Measurements from ENCODE around the gene GULP1. TPM values are rescaled to one million over a fixed set of nuclear protein-coding genes. Genes with fewer than 3 reads are reported as not detected.

Gene GULP1
- total RNA-seq, 3 donors from 2014 or later = 9.0 to 35.7 (median 15.1) TPM

- TF ChIP-seq CTCF (IDR thresholded peaks at IDR 0.05) = no peak
- ATAC-seq (no peak), DNase-seq (no peak)
- Histone ChIP-seq H3K4me3 (no peak overlapping the region), H3K36me3 (ENCODE audit: low read depth) (no peaks in the 10 kb centered on the region), H3K4me1 (ENCODE audit: low read depth) (no peaks in the 10 kb centered on the region), H3K9me3 (no peaks in the 10 kb centered on the region)
- intact Hi-C loops (cut with DNase I, micrococcal nuclease) = no loop called here
Measured at GRCh38 chr2:188319838-188320237, 28.2 kb downstream of the GULP1 start.

- Histone ChIP-seq H3K4me3 (no peak overlapping the region), H3K4me1 (ENCODE audit: low read depth) (no peaks in the 10 kb centered on the region), H3K9me3 (no peaks in the 10 kb centered on the region), H3K36me3 (ENCODE audit: low read depth) (no peaks in the 10 kb centered on the region)
- no peak for TF ChIP-seq CTCF (IDR thresholded peaks at IDR 0.05)
- intact Hi-C loops (cut with DNase I, micrococcal nuclease) = no loop called here
- no peak for ATAC-seq
- DNase-seq = no peak
Measured at GRCh38 chr2:188320861-188321260, 29.2 kb downstream of the GULP1 start.

GRCh38 chr2:188322569-188323551 lies 31.2 kb downstream of the GULP1 start:
- Histone ChIP-seq H3K4me3 (no peak overlapping the region), H3K4me1 (ENCODE audit: low read depth) (no peaks in the 10 kb centered on the region), H3K36me3 (ENCODE audit: low read depth) (no peaks in the 10 kb centered on the region), H3K9me3 (no peaks in the 10 kb centered on the region)
- no peak for TF ChIP-seq CTCF (IDR thresholded peaks at IDR 0.05)
- peak; percentile 68 for ATAC-seq
- intact Hi-C loops (cut with DNase I, micrococcal nuclease) = no loop called here
- peak in 1 of 3 donors; percentile 23 for DNase-seq

GRCh38 chr2:188324067-188324466 lies 32.4 kb downstream of the GULP1 start:
- DNase-seq = no peak

GRCh38 chr2:188326290-188326668 lies 34.6 kb downstream of the GULP1 start:
- ATAC-seq (no peak), DNase-seq (no peak)
- Histone ChIP-seq H3K4me1 (ENCODE audit: low read depth) (no peaks in the 10 kb centered on the region), H3K36me3 (ENCODE audit: low read depth) (no peaks in the 10 kb centered on the region), H3K4me3 (no peak overlapping the region), H3K9me3 (no peaks in the 10 kb centered on the region)
- intact Hi-C loops (cut with DNase I, micrococcal nuclease) = no loop called here
- no peak for TF ChIP-seq CTCF (IDR thresholded peaks at IDR 0.05)

More at GRCh38 chr2:188324067-188324466, 32.4 kb downstream of the GULP1 start:
- no peak for ATAC-seq
- Histone ChIP-seq H3K36me3 (ENCODE audit: low read depth) (no peaks in the 10 kb centered on the region), H3K4me3 (no peak overlapping the region), H3K9me3 (no peaks in the 10 kb centered on the region), H3K4me1 (ENCODE audit: low read depth) (no peaks in the 10 kb centered on the region)
- intact Hi-C loops (cut with DNase I, micrococcal nuclease) = no loop called here
- no peak for TF ChIP-seq CTCF (IDR thresholded peaks at IDR 0.05)
